Lung (tissue), 12 donors: ENCODE results near the gene MED13L. TPM values are rescaled to one million over a fixed set of nuclear protein-coding genes. Genes with fewer than 3 reads are reported as not detected.

ENCODE experiments used
- ATAC-seq: fragments of 200-7000 bp; cut with Tn5 transposase; one replicate; pipeline ENCODE4 v1.9.1; 2020; ENCODE audit warnings: moderate number of reproducible peaks; ENCODE audit not compliant: insufficient read depth, low FRiP score
- DNase-seq, 3 donors: peaks; one replicate each; pipeline ENCODE4 v3.0.0-alpha.2; 2013 to 2017
- H3K27ac ChIP-seq, 2 donors: one replicate each; pipeline ENCODE4 v1.5.1; 2013; ENCODE audit warnings: mild to moderate bottlenecking in 2 of 2, moderate library complexity in 2 of 2, control low read depth in 1 of 2, inconsistent platforms in 1 of 2, low read depth in 1 of 2, low read length in 1 of 2
- H3K27me3 ChIP-seq, 3 donors: one replicate each; pipeline ENCODE4 v1.5.1; 2013; ENCODE audit warnings: low read length in 2 of 3; ENCODE audit not compliant: control insufficient read depth in 3 of 3, insufficient read depth in 3 of 3
- H3K36me3 ChIP-seq, 4 donors: one replicate each; pipeline ENCODE4 v1.5.1; 2013; ENCODE audit warnings: low read length in 4 of 4, mild to moderate bottlenecking in 1 of 4, moderate library complexity in 1 of 4; ENCODE audit not compliant: control insufficient read depth in 4 of 4, insufficient read depth in 4 of 4
- H3K4me1 ChIP-seq, 5 donors: one replicate each; pipeline ENCODE4 v1.5.1; 2013; ENCODE audit warnings: low read length in 5 of 5, mild to moderate bottlenecking in 2 of 5, moderate library complexity in 1 of 5; ENCODE audit not compliant: control insufficient read depth in 5 of 5, insufficient read depth in 5 of 5
- H3K4me3 ChIP-seq: one replicate; pipeline ENCODE4 v1.5.1; 2013; ENCODE audit warnings: mild to moderate bottlenecking, control low read depth, moderate library complexity
- H3K9ac ChIP-seq, 2 donors: one replicate each; pipeline ENCODE4 v1.5.1; 2013; ENCODE audit warnings: low read length in 2 of 2, control low read depth in 1 of 2; ENCODE audit not compliant: insufficient read depth in 1 of 2
- H3K9me3 ChIP-seq, 4 donors: one replicate each; pipeline ENCODE4 v1.5.1; 2013; ENCODE audit warnings: low read length in 3 of 4, mild to moderate bottlenecking in 1 of 4, moderate library complexity in 1 of 4; ENCODE audit not compliant: control insufficient read depth in 4 of 4, insufficient read depth in 3 of 4
- CTCF ChIP-seq: IDR thresholded peaks from 2 replicates; pipeline ENCODE4 v1.5.1; 2012; ENCODE audit warnings: mild to moderate bottlenecking; ENCODE audit errors: control extremely low read depth, extremely low read depth
- WGBS, 2 donors: extraction: QIAGEN DNeasy Blood & Tissue Kit; methylation state at CpG; one replicate each; pipeline ENCODE4 v1.1.7; 2013; 5-methylcytosine and 5-hydroxymethylcytosine counted together
- polyA plus RNA-seq, 2 donors: library from polyadenylated mRNA; stranded (reverse); fragments of 200-250 nt; gene quantifications; one replicate each; pipeline ENCODE4 v1.2.1, GENCODE V29; 2013
- total RNA-seq, 2 donors: library from RNA; depleted of rRNA in 1 of 2; stranded (reverse); fragments of >200 nt in 1 of 2; gene quantifications; one replicate each; pipeline ENCODE4 v1.2.1, GENCODE V29; 2014 to 2021
- donor health status: control.
- donor health status: control.
- donor health status: Bipolar disorder and iron deficiency.
- donor health status: healthy.
- donor health status: DM: yes; HTN: yes; CAD: no.

MED13L gene
- total and polyA plus RNA-seq, 4 donors: 18.2 to 329 (median 71.4) TPM

DNA sequence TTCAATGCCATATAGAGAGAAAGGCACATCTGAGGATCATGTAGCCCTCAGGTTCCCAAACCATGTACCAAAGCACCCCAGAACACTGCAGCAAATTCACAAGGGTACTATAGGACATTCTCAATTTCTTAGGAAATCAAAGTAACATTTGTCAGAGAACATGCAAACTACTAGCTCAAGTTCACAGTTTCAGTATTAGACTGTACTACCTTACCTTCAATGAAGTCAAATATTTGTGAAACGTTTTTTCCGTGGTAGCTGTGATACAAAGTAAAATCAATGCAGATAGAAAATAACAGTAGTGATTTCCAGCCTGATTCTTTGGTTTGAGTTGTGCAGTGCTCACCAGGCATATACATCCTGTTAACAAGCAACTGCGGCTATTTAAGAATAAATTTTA is 197.1 kb downstream of the MED13L start:
- Histone ChIP-seq H3K27ac (no peak overlapping the region), H3K9ac (no peak overlapping the region), H3K27me3 (no peaks in the 10 kb centered on the region), H3K9me3 (no peaks in the 10 kb centered on the region), H3K4me1 (peaks cover 0 to 1% (median 0%) of the 10 kb centered on the region in 5 donors), H3K36me3 (peaks cover 0 to 2% (median under 1%) of the 10 kb centered on the region in 4 donors), H3K4me3 (no peak overlapping the region)
- no peak for TF ChIP-seq CTCF
- ATAC-seq (no peak), DNase-seq (no peak)
- WGBS, 2 donors: 89 to 92% methylated on average over 3 of the region's 3 CpGs

DNA sequence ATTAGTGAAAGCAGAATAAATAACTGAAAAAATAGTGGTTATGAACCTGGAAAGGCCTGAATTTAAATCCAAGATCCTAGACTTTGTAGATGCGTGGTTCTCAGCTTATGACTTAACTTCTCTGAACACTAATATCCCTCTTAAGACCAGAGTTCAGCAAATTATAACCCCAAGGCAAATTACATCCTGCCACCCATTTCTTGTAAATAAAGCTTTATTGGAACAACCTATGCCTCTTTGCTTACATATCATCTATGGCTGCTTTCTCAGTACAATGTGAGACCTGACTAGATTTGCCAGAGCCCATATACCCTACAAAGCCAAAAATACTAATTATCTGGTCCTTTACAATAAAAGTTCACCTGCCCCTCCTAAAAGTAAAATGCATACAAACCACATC is 199.1 kb downstream of the MED13L start:
- peaks cover 0 to 2% (median 0%) of the 10 kb centered on the region in 4 donors for H3K36me3 ChIP-seq
- no peaks in the 10 kb centered on the region for H3K9me3 ChIP-seq
- H3K27me3 ChIP-seq: no peaks in the 10 kb centered on the region
- no peak for TF ChIP-seq CTCF
- no peak overlapping the region for H3K27ac ChIP-seq
- no peak overlapping the region for H3K9ac ChIP-seq
- H3K4me3 ChIP-seq: no peak overlapping the region
- WGBS, 2 donors: 92 to 98% methylated on average over 1 of the region's 1 CpG
- ATAC-seq (no peak), DNase-seq (no peak)
- H3K4me1 ChIP-seq: peaks cover 0 to 7% (median 5%) of the 10 kb centered on the region in 5 donors

DNA sequence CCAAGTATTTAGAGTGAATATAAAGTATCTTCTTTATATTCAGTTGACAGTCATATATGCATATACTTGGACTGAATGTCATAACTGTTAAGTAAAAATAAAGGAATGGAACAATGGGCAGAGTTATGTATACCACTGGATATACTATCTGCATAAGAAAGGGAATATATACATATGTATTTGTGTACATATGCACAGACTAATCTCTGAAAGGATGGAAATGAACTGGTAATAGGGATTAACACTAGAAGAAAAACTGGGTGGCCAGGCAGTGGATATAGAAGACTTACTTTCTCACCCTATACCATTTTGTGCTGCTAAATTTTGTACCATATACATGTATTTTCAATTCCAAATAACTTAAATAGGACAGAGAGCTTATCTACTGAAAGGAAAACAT is 200.1 kb downstream of the MED13L start:
- no peak overlapping the region for H3K27ac ChIP-seq
- DNase-seq (no peak), ATAC-seq (no peak)
- peaks cover 0 to 3% (median 0%) of the 10 kb centered on the region in 4 donors for H3K36me3 ChIP-seq
- peaks cover 0 to 7% (median 5%) of the 10 kb centered on the region in 5 donors for H3K4me1 ChIP-seq
- H3K27me3 ChIP-seq: no peaks in the 10 kb centered on the region
- no peaks in the 10 kb centered on the region for H3K9me3 ChIP-seq
- no peak overlapping the region for H3K9ac ChIP-seq
- no peak for TF ChIP-seq CTCF
- no peak overlapping the region for H3K4me3 ChIP-seq

DNA sequence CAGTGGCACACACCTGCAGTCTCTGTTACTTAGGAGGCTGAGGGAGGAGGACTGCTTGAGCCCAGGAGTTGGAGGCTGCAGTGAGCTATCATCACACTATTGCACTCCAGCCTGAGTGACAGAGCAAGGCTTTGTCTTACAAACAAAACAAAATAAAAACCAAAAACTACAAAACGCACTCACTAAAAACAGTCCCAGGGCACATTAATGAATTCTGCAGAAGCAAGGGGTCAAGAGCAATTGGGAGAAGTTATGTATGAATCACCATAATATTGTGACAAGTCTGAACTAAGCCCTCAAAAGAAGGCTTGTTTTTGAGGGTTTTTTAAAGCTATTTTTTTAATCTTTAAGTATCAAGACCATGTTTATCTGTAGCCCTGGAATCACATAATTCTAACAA is 201.1 kb downstream of the MED13L start:
- 93 to 97% methylated on average over 1 of the region's 1 CpG for WGBS, 2 donors
- H3K36me3 ChIP-seq: peaks cover 0 to 4% (median 0%) of the 10 kb centered on the region in 4 donors
- ATAC-seq (no peak), DNase-seq (no peak)
- H3K27ac ChIP-seq: no peak overlapping the region
- H3K9ac ChIP-seq: no peak overlapping the region
- no peak overlapping the region for H3K4me3 ChIP-seq
- TF ChIP-seq CTCF: no peak
- H3K27me3 ChIP-seq: no peaks in the 10 kb centered on the region
- H3K4me1 ChIP-seq: peaks cover 0 to 8% (median 7%) of the 10 kb centered on the region in 5 donors
- H3K9me3 ChIP-seq: no peaks in the 10 kb centered on the region
